SK-N-MC (cell line): ENCODE measurements around the gene KLK1.

ENCODE experiments used
- DNase-seq: peaks from one replicate; pipeline ENCODE4 v3.0.0-alpha.2; 2011; ENCODE audit warnings: low read depth, low spot score
- H3K27ac ChIP-seq: fragments of 200-600 bp; sonication (generic); 2 replicates; pipeline ENCODE4 v1.5.1; 2016; ENCODE audit warnings: mixed run types
- H3K36me3 ChIP-seq: fragments of 200-600 bp; sonication (generic); 2 replicates; pipeline ENCODE4 v1.6.1; 2017; ENCODE audit warnings: antibody characterized with exemption, low read length, mixed read lengths; ENCODE audit not compliant: insufficient read depth
- H3K4me3 ChIP-seq: fragments of 200-600 bp; sonication (generic); 2 replicates; pipeline ENCODE4 v1.5.1; 2016
- H3K9ac ChIP-seq: fragments of 200-600 bp; sonication (generic); 2 replicates; pipeline ENCODE4 v1.8.0; 2017; ENCODE audit warnings: mixed run types, mixed read lengths; ENCODE audit not compliant: insufficient read length
- H3K9me3 ChIP-seq: fragments of 200-600 bp; sonication (generic); 2 replicates; pipeline ENCODE4 v1.6.1; 2017; ENCODE audit warnings: low read depth, mild to moderate bottlenecking, antibody characterized with exemption, low read length, moderate library complexity, mixed read lengths
- EZH2 ChIP-seq: fragments of 200-600 bp; sonication (generic); IDR thresholded peaks from one replicate; pipeline ENCODE4 v1.6.1; 2017; ENCODE audit warnings: antibody characterized with exemption
- FOXP2 ChIP-seq: optimal IDR thresholded peaks from 2 replicates; pipeline ENCODE3; 2011; ENCODE audit warnings: mild to moderate bottlenecking, moderate library complexity; ENCODE audit not compliant: insufficient read depth; ENCODE audit errors: extremely low read length, control extremely low read depth
- POLR2AphosphoS5 ChIP-seq: IDR thresholded peaks from 2 replicates; pipeline ENCODE4 v1.6.1; 2012; ENCODE audit warnings: mild to moderate bottlenecking, low read depth, low read length, borderline replicate concordance

Gene KLK1

DNA sequence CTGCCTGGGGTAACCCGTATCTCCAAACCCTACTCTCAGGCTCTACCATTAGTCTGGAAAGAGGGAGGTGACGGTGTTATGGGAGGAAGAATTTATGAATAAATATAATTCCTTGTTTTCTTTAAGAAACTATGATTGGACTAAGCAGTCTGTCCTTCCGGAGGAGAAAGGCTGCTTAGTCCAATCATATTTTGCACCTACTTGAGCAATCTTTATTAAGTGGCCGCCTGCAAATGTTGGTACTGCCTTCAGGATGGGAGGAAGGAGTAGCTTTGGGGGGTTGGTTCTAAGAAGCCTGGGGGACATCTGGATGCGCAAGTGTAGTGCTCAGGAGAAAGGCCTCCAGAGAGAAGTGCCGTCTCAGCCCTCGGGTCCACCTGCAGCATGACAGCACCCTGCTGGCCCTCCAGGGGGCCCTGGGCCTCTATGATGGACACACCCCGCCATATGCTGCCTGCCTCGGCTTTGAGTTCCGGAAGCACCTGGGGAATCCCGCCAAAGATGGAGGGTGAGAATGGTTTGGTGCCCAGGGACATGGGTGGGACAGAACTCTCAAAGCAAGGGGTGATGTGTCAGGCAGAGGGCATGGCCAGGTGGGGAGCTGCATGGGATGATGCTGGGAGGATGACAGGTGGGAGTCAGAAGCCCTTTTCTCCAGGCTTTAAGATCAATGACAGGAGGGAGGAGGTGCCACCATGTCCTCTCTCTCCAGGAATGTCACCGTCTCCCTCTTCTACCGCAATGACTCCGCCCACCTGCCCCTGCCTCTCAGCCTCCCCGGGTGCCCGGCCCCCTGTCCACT is 29.3 kb downstream of the KLK1 start:
- TF ChIP-seq EZH2: no peak
- H3K4me3 ChIP-seq: no peak overlapping the region
- no peak overlapping the region for H3K9ac ChIP-seq
- H3K27ac ChIP-seq: no peak overlapping the region
- no peak for DNase-seq
- H3K36me3 ChIP-seq: peaks cover 22% of the 10 kb centered on the region
- H3K9me3 ChIP-seq: no peaks in the 10 kb centered on the region

DNA sequence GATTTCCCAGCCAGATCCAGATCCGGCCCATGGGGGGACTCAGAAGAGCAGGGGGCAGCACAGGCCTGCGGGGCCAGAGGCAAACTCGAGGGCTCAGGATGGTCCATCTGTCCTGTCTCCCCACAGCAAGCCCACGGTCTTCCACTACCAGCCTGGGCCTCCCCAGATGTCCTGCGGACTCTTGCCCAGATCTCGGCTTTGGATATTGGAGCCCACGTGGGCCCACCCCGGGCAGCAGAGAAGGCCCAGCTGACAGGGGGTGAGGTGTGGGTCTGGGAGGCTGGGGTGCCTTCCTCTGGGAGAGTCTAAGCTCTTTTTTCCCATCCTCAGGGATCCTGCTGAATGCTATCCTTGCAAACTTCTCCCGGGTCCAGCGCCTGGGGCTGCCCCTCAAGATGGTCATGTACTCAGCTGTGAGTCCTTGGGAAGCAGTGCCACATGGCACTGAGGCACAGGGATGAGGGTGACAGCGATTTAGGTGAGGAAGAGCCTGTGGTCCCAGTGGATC is 30.0 kb downstream of the KLK1 start:
- TF ChIP-seq POLR2AphosphoS5 (no peak), EZH2 (no peak), FOXP2 (no peak)
- Histone ChIP-seq H3K36me3 (peaks cover 15% of the 10 kb centered on the region), H3K4me3 (no peak overlapping the region), H3K9ac (no peak overlapping the region), H3K9me3 (no peaks in the 10 kb centered on the region), H3K27ac (no peak overlapping the region)
- no peak for DNase-seq

DNA sequence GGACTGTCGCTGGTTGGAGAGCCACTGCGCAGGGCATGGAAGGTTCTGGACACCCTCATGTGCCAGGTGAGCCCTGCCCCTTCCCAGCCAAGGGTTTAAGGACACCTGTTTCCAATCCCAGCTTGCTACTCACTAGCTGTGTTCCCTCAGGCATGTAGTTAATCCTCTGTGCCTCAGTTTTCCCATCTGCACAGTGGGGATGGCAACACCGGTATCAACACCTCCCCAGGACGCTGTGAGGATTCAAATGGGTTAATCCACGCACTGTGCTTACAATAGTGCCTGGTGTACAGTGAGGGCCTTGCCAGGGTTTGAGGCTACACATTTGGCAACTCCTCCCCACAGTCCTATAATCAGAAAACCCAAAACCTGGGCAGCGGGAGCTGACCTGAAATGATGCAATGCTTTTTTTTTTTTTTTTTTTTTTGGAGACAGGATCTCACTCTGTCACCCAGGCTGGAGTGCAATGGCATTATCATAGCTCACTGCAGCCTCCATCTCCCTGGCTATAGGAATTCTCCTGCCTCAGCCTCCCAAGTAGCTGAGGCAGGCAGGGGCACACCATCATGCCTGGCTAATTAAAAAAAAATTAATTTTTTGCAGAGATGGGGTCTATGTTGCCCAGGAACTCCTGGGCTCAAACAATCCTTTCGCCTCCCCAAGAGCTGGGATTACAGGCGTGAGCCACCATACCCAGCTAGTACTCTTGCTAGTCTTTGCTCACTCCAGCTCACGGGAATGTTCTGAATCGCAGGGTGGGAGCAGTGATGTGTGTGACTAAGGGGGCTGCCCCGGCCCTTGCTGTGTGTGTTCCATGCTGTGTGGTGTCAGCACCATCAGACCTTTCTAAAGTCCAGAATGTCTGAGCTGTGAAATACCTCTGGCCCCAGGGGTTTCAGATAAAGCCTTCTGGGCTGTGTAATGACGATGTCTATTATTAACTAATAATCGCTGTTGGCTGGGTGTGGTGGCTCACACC is 31.0 kb downstream of the KLK1 start:
- no peak for TF ChIP-seq POLR2AphosphoS5
- no peak for DNase-seq
- Histone ChIP-seq H3K4me3 (no peak overlapping the region), H3K27ac (no peak overlapping the region), H3K9ac (no peak overlapping the region), H3K9me3 (no peaks in the 10 kb centered on the region), H3K36me3 (peaks cover 5% of the 10 kb centered on the region)

DNA sequence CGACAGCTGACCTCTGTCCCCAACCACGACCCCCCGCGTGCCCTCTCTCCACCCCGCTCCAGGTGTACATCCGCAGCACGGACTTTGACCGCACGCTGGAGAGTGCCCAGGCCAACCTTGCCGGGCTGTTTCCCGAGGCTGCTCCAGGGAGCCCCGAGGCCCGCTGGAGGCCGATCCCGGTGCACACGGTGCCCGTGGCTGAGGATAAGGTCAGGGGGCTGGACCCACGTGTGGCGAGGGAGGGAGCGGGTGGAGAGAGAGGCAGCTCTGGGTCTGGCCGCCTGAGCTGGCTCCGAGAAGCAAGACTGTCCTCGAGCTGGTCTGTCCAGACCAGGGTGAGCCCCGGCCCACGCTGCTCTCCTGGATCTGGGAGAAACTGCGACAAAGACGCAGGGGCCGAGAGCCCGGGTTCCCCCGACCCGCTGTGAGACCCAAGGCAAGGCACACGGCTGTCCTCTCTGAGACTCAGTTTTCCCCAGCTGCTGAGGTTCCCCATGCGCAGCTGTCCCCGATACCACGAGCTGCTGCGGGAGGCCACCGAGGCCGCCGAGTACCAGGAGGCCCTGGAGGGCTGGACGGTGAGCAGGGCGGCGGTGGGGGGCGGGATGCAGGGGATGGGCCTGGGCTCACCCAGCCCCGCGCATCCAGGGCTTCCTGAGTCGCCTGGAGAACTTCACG is 31.9 kb downstream of the KLK1 start:
- no peaks in the 10 kb centered on the region for H3K9me3 ChIP-seq
- no peak overlapping the region for H3K9ac ChIP-seq
- no peak for TF ChIP-seq EZH2
- no peak for TF ChIP-seq POLR2AphosphoS5
- no peak for TF ChIP-seq FOXP2
- H3K36me3 ChIP-seq: no peaks in the 10 kb centered on the region
- no peak overlapping the region for H3K4me3 ChIP-seq
- DNase-seq: no peak
- no peak overlapping the region for H3K27ac ChIP-seq

DNA sequence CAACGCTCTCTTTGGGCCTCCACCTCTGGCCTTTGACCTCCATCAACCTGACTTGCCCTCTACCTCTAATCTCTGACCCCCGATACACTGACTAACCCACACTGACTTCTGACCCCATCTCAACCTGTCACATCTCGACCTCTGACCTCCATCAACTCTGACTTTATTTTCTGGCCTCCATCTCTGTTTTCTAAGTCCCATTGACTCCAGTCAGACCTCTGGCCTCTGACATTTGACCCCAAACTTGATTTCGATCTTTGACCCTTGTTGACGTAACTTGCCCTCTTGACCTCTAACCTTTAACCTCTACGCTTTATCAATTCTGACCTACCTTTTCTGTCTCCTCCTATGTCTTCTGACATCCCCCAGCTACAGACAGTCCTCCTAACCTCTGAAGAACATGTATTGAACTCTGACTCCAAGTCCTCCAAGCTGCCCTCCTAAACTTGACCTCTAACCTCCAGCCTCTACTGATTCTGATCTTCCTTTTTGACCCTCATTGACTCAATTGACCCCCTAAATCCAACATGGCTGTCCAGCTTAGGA is 32.6 kb downstream of the KLK1 start:
- H3K27ac ChIP-seq: no peak overlapping the region
- H3K9me3 ChIP-seq: no peaks in the 10 kb centered on the region
- H3K9ac ChIP-seq: no peak overlapping the region
- no peak for TF ChIP-seq POLR2AphosphoS5
- TF ChIP-seq EZH2: no peak
- TF ChIP-seq FOXP2: no peak
- H3K4me3 ChIP-seq: no peak overlapping the region
- H3K36me3 ChIP-seq: no peaks in the 10 kb centered on the region
- no peak for DNase-seq

DNA sequence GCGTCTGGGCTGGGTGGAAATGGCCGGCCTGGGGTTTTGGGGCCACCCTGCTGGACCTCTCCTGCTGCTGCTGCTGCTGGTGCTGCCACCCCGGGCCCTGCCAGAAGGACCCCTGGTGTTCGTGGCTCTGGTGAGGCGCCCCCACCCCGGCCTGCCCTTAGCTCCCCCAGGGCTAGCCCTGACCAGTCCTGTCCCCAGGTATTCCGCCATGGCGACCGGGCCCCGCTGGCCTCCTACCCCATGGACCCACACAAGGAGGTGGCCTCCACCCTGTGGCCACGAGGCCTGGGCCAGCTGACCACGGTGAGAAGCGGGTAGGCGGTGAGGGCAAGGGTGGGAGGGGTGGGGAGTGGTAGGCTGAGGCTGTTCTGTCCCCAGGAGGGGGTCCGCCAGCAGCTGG is 33.2 kb downstream of the KLK1 start, which contains the start of gene ACP4:
Gene ACP4, plus strand, starts transcription at position 20 of the 400 bp plus-strand sequence. Its CDS starts 0 bp downstream, at position 20.
- Histone ChIP-seq H3K9me3 (no peaks in the 10 kb centered on the region), H3K27ac (no peak within 1 kb of the TSS), H3K9ac (no peak within 1 kb of the TSS), H3K4me3 (no peak within 1 kb of the TSS), H3K36me3 (no peaks in the 10 kb centered on the region)
- TF ChIP-seq EZH2 (no peak), POLR2AphosphoS5 (no peak), FOXP2 (no peak)
- no peak for DNase-seq

DNA sequence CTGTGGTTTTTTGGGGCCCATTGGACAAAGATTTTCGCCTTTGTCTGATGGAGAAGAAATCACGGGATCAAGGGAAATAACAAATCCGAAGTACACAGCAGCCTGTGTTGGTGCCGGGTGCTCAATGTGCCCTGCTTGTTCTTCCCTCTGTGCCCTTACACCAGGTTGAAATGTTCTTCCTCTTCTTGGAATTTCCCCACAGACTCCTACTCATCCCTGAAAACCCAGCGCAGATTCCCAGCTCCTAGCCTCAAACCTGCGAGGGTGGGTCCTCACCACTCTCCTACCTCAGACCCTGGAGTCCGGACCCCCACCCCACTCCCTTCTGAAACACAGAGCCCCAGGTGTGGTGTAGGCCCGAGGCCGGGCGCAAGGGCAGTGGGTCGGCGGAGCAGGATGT is 38.3 kb downstream of the KLK1 start:
- no peaks in the 10 kb centered on the region for H3K9me3 ChIP-seq

More for the DNA sequence above, 38.3 kb downstream of the KLK1 start:
- TF ChIP-seq POLR2AphosphoS5 (no peak), FOXP2 (no peak), EZH2 (no peak)
- no peak overlapping the region for H3K9ac ChIP-seq
- no peaks in the 10 kb centered on the region for H3K36me3 ChIP-seq
- H3K27ac ChIP-seq: no peak overlapping the region
- no peak for DNase-seq
- no peak overlapping the region for H3K4me3 ChIP-seq
